Right atrium auricular region (tissue), 2 donors: ENCODE measurements around the gene ADIPOQ. TPM values are rescaled to one million over a fixed set of nuclear protein-coding genes. Genes with fewer than 3 reads are reported as not detected.
A peak's percentile ranks its signal among the peaks of the same experiment; 100 is the strongest.
"Not testable (repeated sequence)": the region's sequence is repeated elsewhere in the genome, so short reads cannot be mapped to it uniquely, and the experiment has no call there.

Experiments
- DNase-seq: peaks from one replicate; pipeline ENCODE4 v3.0.0-alpha.2; 2019; ENCODE audit warnings: low spot score
- H3K27ac ChIP-seq, 2 donors: fragments of 200-600 bp; sonication (generic); 1 replicate in 1 of 2; 2 replicates in 1 of 2; pipeline ENCODE4 v1.5.1; 2016 to 2019
- H3K27me3 ChIP-seq, 2 donors: fragments of 200-600 bp; sonication (generic); one replicate each; pipeline versions ENCODE4 v1.5.1 to v1.6.0; 2017 to 2019
- H3K36me3 ChIP-seq: fragments of 200-600 bp; sonication (generic); one replicate; pipeline ENCODE4 v1.5.1; 2016
- H3K4me1 ChIP-seq, 2 donors: fragments of 200-600 bp; sonication (generic); one replicate each; pipeline versions ENCODE4 v1.5.1 to v1.6.0; 2017 to 2019
- H3K4me3 ChIP-seq, 2 donors: fragments of 200-600 bp; sonication (generic); 1 replicate in 1 of 2; 2 replicates in 1 of 2; pipeline ENCODE4 v1.5.1; 2017 to 2019; ENCODE audit warnings: mild to moderate bottlenecking in 1 of 2, moderate library complexity in 1 of 2
- H3K9me3 ChIP-seq, 2 donors: fragments of 200-600 bp; sonication (generic); one replicate each; pipeline ENCODE4 v1.5.1; 2019
- CTCF ChIP-seq, 2 donors: fragments of 200-600 bp; sonication (generic); IDR thresholded peaks; one replicate each; pipeline ENCODE4 v1.5.1; 2019; ENCODE audit warnings: antibody characterized with exemption in 2 of 2
- total RNA-seq, 2 donors: library from RNA; depleted of rRNA; stranded (reverse); fragments of >200 nt; gene quantifications; one replicate each; pipeline ENCODE4 v1.1.0, GENCODE V29; 2016

Gene ADIPOQ
- total RNA-seq, 2 donors from 2014 or later = 2.4 to 19.1 TPM

- H3K27me3 ChIP-seq = no peaks in the 10 kb centered on the region
- no peak for TF ChIP-seq CTCF (IDR thresholded peaks at IDR 0.05)
- H3K4me3 ChIP-seq = no peak overlapping the region
- no peak overlapping the region for H3K27ac ChIP-seq
- no peaks in the 10 kb centered on the region for H3K36me3 ChIP-seq
- no peaks in the 10 kb centered on the region for H3K4me1 ChIP-seq
- no peak for DNase-seq
- H3K9me3 ChIP-seq = no peaks in the 10 kb centered on the region
Observed at GRCh38 chr3:186818956-186819355, 23.6 kb upstream of the ADIPOQ start.

- H3K9me3 ChIP-seq = no peaks in the 10 kb centered on the region
- no peak overlapping the region for H3K27ac ChIP-seq
- no peak overlapping the region for H3K4me3 ChIP-seq
- peak; percentile 57 to 71 for TF ChIP-seq CTCF (IDR thresholded peaks at IDR 0.05)
- H3K36me3 ChIP-seq = no peaks in the 10 kb centered on the region
- peaks cover 0 to 17% of the 10 kb centered on the region in 2 donors for H3K4me1 ChIP-seq
- H3K27me3 ChIP-seq = no peaks in the 10 kb centered on the region
- DNase-seq = no peak
Observed at GRCh38 chr3:186821429-186822387, 20.8 kb upstream of the ADIPOQ start.

- peaks cover 0 to 20% of the 10 kb centered on the region in 2 donors for H3K4me1 ChIP-seq
- DNase-seq, H3K4me3 ChIP-seq, H3K27me3 ChIP-seq, H3K36me3 ChIP-seq, H3K9me3 ChIP-seq, H3K27ac ChIP-seq: not testable (repeated sequence)
Observed at GRCh38 chr3:186822388-186822759, 20.1 kb upstream of the ADIPOQ start.

GRCh38 chr3:186823386-186823785 is 19.1 kb upstream of the ADIPOQ start:
- Histone ChIP-seq H3K4me1 (peaks cover 0 to 25% of the 10 kb centered on the region in 2 donors), H3K4me3 (no peak overlapping the region), H3K27me3 (peaks cover 0 to 5% of the 10 kb centered on the region in 2 donors), H3K27ac (no peak overlapping the region), H3K9me3 (no peaks in the 10 kb centered on the region), H3K36me3 (no peaks in the 10 kb centered on the region)
- no peak for DNase-seq
- no peak for TF ChIP-seq CTCF (IDR thresholded peaks at IDR 0.05)

GRCh38 chr3:186824430-186825139 is 17.9 kb upstream of the ADIPOQ start:
- no peaks in the 10 kb centered on the region for H3K9me3 ChIP-seq
- peaks cover 0 to 25% of the 10 kb centered on the region in 2 donors for H3K4me1 ChIP-seq
- H3K27me3 ChIP-seq = peaks cover 6 to 12% of the 10 kb centered on the region in 2 donors
- no peak for TF ChIP-seq CTCF (IDR thresholded peaks at IDR 0.05)
- no peaks in the 10 kb centered on the region for H3K36me3 ChIP-seq
- H3K27ac ChIP-seq = no peak overlapping the region
- no peak for DNase-seq
- H3K4me3 ChIP-seq = no peak overlapping the region

- Histone ChIP-seq H3K4me3 (peak overlapping the region in 1 of 2 donors; percentile 7), H3K9me3 (no peaks in the 10 kb centered on the region), H3K36me3 (no peaks in the 10 kb centered on the region), H3K4me1 (peaks cover 0 to 25% of the 10 kb centered on the region in 2 donors), H3K27me3 (peaks cover 6 to 12% of the 10 kb centered on the region in 2 donors), H3K27ac (no peak overlapping the region)
- no peak for TF ChIP-seq CTCF (IDR thresholded peaks at IDR 0.05)
- DNase-seq = no peak
Observed at GRCh38 chr3:186825294-186825821, 17.2 kb upstream of the ADIPOQ start.
